ENCODE data around the gene TMTC4. TPM values are rescaled to one million over a fixed set of nuclear protein-coding genes. Genes with fewer than 3 reads are reported as not detected.

The TMTC4 gene
- total RNA-seq, 1 donor from 2014 or later, result 25.8 TPM

DNA sequence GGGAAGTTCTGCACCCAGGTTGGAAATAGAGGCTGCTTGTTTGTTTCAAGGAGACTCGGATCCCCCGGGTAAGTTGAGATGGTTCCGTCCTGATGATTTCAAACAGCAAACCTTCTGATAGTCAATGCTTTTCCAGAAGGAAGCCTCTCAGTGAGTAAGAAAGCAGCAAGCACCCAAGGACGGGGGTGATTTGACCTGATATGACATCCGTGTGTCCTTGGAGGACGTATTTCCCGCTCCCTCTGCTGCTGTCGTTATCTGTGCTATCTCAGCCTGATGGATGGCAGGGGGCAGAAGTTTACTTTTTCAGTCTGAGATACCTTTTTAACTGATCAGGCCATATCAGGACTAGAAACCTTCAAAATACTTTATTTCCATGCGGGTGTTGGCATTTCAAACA lies 80.3 kb downstream of the TMTC4 start:
- intact Hi-C loops (cut with DNase I), result no loop called here
- Histone ChIP-seq H3K4me1 (peaks cover under 1% of the 10 kb centered on the region), H3K4me3 (no peak overlapping the region), H3K27me3 (no peaks in the 10 kb centered on the region), H3K36me3 (no peaks in the 10 kb centered on the region), H3K27ac (no peak overlapping the region), H3K9me3 (no peaks in the 10 kb centered on the region)
- TF ChIP-seq POLR2AphosphoS5 (IDR thresholded peaks at IDR 0.05; ENCODE audit: insufficient read depth in 1 of 2, low read depth in 1 of 2), result no peak
- no peak for TF ChIP-seq CTCF (IDR thresholded peaks at IDR 0.05)
- no peak for TF ChIP-seq POLR2A (IDR thresholded peaks at IDR 0.05)
- DNase-seq (ENCODE audit: extremely low spot score in 2 of 2), result no peak

- peak overlapping the region; percentile 65 to 81 for H3K4me3 ChIP-seq
- TF ChIP-seq CTCF (IDR thresholded peaks at IDR 0.05) (no peak), POLR2A (IDR thresholded peaks at IDR 0.05) (no peak), POLR2AphosphoS5 (IDR thresholded peaks at IDR 0.05; ENCODE audit: insufficient read depth in 1 of 2, low read depth in 1 of 2) (no peak)
- H3K4me1 ChIP-seq, result peaks cover 13% of the 10 kb centered on the region
- no peaks in the 10 kb centered on the region for H3K36me3 ChIP-seq
- H3K27me3 ChIP-seq, result no peaks in the 10 kb centered on the region
- H3K27ac ChIP-seq, result no peak overlapping the region
- no peak for DNase-seq (ENCODE audit: extremely low spot score in 2 of 2)
- no peaks in the 10 kb centered on the region for H3K9me3 ChIP-seq
- intact Hi-C loops (cut with DNase I), result no loop called here
Observed at GRCh38 chr13:100589178-100589725, 85.3 kb downstream of the TMTC4 start.

- H3K27me3 ChIP-seq, result no peaks in the 10 kb centered on the region
- intact Hi-C loops (cut with DNase I), result no loop called here
Observed at GRCh38 chr13:100588331-100589177, 86.0 kb downstream of the TMTC4 start, which contains the start of gene GGACT. GGACT (minus strand) TSS chr13:100588789; CDS start chr13:100532591, 56,198 bp downstream.

DNA sequence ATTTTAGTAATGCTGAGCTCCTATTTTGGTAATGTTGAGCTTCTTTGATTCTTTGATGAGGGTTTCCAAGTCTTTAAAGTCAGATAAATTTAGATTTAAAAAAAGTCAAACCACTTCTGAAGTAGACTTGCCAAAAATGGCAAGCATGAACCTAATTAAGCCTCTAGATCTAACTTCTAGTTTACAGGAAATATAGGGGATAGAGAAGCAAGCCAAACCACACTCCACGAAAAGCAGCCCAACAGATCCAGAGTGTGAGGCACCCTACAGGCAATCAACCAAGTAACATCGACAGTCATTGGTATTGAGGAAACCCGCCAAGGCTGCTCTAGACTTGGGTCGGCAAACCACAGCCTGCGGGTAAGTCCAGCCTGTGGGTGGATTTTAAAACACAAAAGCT lies 89.7 kb downstream of the TMTC4 start:
- Histone ChIP-seq H3K27ac (no peak overlapping the region), H3K36me3 (no peaks in the 10 kb centered on the region), H3K9me3 (no peaks in the 10 kb centered on the region), H3K4me1 (peaks cover 13% of the 10 kb centered on the region), H3K4me3 (no peak overlapping the region), H3K27me3 (no peaks in the 10 kb centered on the region)
- no peak for TF ChIP-seq POLR2A (IDR thresholded peaks at IDR 0.05)
- no peak for TF ChIP-seq POLR2AphosphoS5 (IDR thresholded peaks at IDR 0.05; ENCODE audit: insufficient read depth in 1 of 2, low read depth in 1 of 2)
- TF ChIP-seq CTCF (IDR thresholded peaks at IDR 0.05), result no peak
- intact Hi-C loops (cut with DNase I), result no loop called here
- no peak for DNase-seq (ENCODE audit: extremely low spot score in 2 of 2)

More at GRCh38 chr13:100588331-100589177, 86.0 kb downstream of the TMTC4 start, which contains the start of gene GGACT:
- DNase-seq (ENCODE audit: extremely low spot score in 2 of 2), result no peak
- Histone ChIP-seq H3K4me1 (peaks cover 13% of the 10 kb centered on the region), H3K27ac (peak within 1 kb of the TSS; percentile 74), H3K36me3 (no peaks in the 10 kb centered on the region), H3K9me3 (no peaks in the 10 kb centered on the region), H3K4me3 (peak within 1 kb of the TSS; percentile 65 to 81)
- TF ChIP-seq CTCF (IDR thresholded peaks at IDR 0.05), result peak in 2 of 3 experiments; percentile 38 to 41
- TF ChIP-seq POLR2AphosphoS5 (IDR thresholded peaks at IDR 0.05; ENCODE audit: insufficient read depth in 1 of 2, low read depth in 1 of 2), result no peak
- TF ChIP-seq POLR2A (IDR thresholded peaks at IDR 0.05), result no peak

DNA sequence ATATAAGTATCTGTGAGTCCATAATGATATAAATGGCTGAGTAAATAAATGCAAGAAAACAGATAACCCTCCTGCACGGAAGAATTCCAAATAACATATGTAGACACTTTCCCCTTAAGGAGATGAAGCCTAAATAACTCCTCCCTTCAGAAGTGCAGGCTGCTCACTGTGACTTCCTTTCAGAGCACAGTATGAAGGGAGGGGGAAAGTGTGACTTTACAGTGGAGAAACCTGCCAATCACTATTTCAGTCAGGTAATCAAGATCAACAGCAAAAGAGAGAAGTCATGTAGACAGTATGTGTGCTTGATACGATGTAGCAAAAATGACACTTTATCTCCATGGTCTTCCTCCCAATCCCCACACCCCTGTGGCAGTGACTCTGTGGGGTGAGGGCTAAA lies 93.1 kb downstream of the TMTC4 start:
- Histone ChIP-seq H3K9me3 (no peaks in the 10 kb centered on the region), H3K36me3 (no peaks in the 10 kb centered on the region), H3K4me1 (no peaks in the 10 kb centered on the region), H3K27me3 (no peaks in the 10 kb centered on the region), H3K4me3 (no peak overlapping the region), H3K27ac (no peak overlapping the region)
- TF ChIP-seq POLR2AphosphoS5 (IDR thresholded peaks at IDR 0.05; ENCODE audit: insufficient read depth in 1 of 2, low read depth in 1 of 2) (no peak), CTCF (IDR thresholded peaks at IDR 0.05) (no peak), POLR2A (IDR thresholded peaks at IDR 0.05) (no peak)
- DNase-seq (ENCODE audit: extremely low spot score in 2 of 2), result no peak
- intact Hi-C loops (cut with DNase I), result no loop called here

Data from vagina (tissue), 2 donors.